GM12878 (cell line): ENCODE data around the gene SDK2. TPM values are rescaled to one million over a fixed set of nuclear protein-coding genes. Genes with fewer than 3 reads are reported as not detected.

ENCODE experiments used
- ATAC-seq: fragments of 200-7000 bp; cut with Tn5 transposase; 3 replicates; pipeline ENCODE4 v1.9.1; 2020; ENCODE audit warnings: mild to moderate bottlenecking, moderate library complexity
- BruUV-seq: library from RNA; stranded (reverse); fragments of 400-500 nt; replicated peaks from 2 replicates; lab custom pipeline; 2021; lab: Mats Ljungman, UMichigan
- CTCF ChIA-PET: fragments of 300-600 bp; sonication (Branson Sonifier 250); formaldehyde crosslinking; extraction: SDS; loops from one replicate; lab custom pipeline; 2021; ENCODE audit warnings: inconsistent platforms; lab: Yijun Ruan, JAX
- POLR2A ChIA-PET: fragments of 350-600 bp; formaldehyde crosslinking; extraction: SDS; loops from one replicate; lab custom pipeline; 2021; ENCODE audit warnings: inconsistent platforms; lab: Charles Lee
- RAD21 ChIA-PET: fragments of 300-600 bp; sonication (Branson Sonifier 250); formaldehyde crosslinking; loops from one replicate; lab custom pipeline; 2023; ENCODE audit warnings: antibody characterized with exemption; ENCODE audit not compliant: unreplicated experiment; lab: Charles Lee
- SMC1A ChIA-PET: fragments of 300-600 bp; sonication (Branson Sonifier 250); formaldehyde crosslinking; loops from one replicate; lab custom pipeline; 2023; ENCODE audit not compliant: unreplicated experiment, uncharacterized antibody; lab: Charles Lee
- DNase-seq: peaks from one replicate; pipeline ENCODE4 v3.0.0-alpha.2; 2011; ENCODE audit warnings: low read depth, low spot score
- FAIRE-seq: peaks from 3 replicates; lab custom pipeline; 2011; peaks lifted over from hg19 to GRCh38; lab: Jason Lieb, UNC
- H2AFZ ChIP-seq: 2 replicates; pipeline ENCODE4 v1.6.0; 2011; ENCODE audit warnings: low read depth, low read length, control low read depth; ENCODE audit not compliant: control insufficient read depth
- H3K27ac ChIP-seq: 2 replicates; pipeline ENCODE4 v1.5.1; 2011; ENCODE audit warnings: control low read depth; ENCODE audit not compliant: control insufficient read depth, insufficient read depth
- H3K27me3 ChIP-seq, 2 experiments: replicated peaks in 1 of 2; 2 replicates each; pipeline versions ENCODE4 v1.6.0 to v1.6.1; 2011; ENCODE audit warnings: low read length in 1 of 2; ENCODE audit not compliant: control insufficient read depth in 2 of 2, insufficient read depth in 2 of 2
- H3K36me3 ChIP-seq, 2 experiments: 2 replicates each; pipeline ENCODE4 v1.5.1; 2011; ENCODE audit warnings: low read length in 1 of 2; ENCODE audit not compliant: control insufficient read depth in 2 of 2, insufficient read depth in 2 of 2
- H3K4me1 ChIP-seq: 2 replicates; pipeline ENCODE4 v1.6.1; 2011; ENCODE audit warnings: mild to moderate bottlenecking, low read length, moderate library complexity, mixed read lengths; ENCODE audit not compliant: control insufficient read depth, insufficient read depth
- H3K4me2 ChIP-seq: 2 replicates; pipeline ENCODE4 v1.6.0; 2011; ENCODE audit warnings: control low read depth; ENCODE audit not compliant: control insufficient read depth, insufficient read depth
- H3K4me3 ChIP-seq: fragments of 200-600 bp; sonication (generic); 2 replicates; pipeline ENCODE4 v1.5.1; 2016
- H3K79me2 ChIP-seq: 2 replicates; pipeline ENCODE4 v1.6.0; 2011; ENCODE audit warnings: low read length; ENCODE audit not compliant: control insufficient read depth, insufficient read depth
- H3K9ac ChIP-seq: 2 replicates; pipeline ENCODE4 v1.8.0; 2011; ENCODE audit warnings: low read length, control low read depth, mixed read lengths; ENCODE audit not compliant: control insufficient read depth, insufficient read depth
- H3K9me3 ChIP-seq: replicated peaks from 3 replicates; pipeline ENCODE4 v1.5.1; 2011; ENCODE audit warnings: mild to moderate bottlenecking, low read length; ENCODE audit not compliant: control insufficient read depth, insufficient read depth
- H4K20me1 ChIP-seq: 2 replicates; pipeline ENCODE4 v1.6.0; 2011; ENCODE audit not compliant: control insufficient read depth, insufficient read depth
- BCL3 ChIP-seq: IDR thresholded peaks from 2 replicates; pipeline ENCODE4 v1.6.1; 2011; ENCODE audit warnings: borderline replicate concordance, low read depth, mild to moderate bottlenecking, moderate library complexity, low read length; ENCODE audit not compliant: insufficient read depth, poor library complexity, severe bottlenecking
- CBX3 ChIP-seq: fragments of 200-600 bp; sonication (generic); IDR thresholded peaks from 2 replicates; pipeline ENCODE4 v1.6.1; 2016; ENCODE audit warnings: low read depth, borderline replicate concordance
- CREM ChIP-seq: IDR thresholded peaks from 2 replicates; pipeline ENCODE4 v1.6.1; 2014; ENCODE audit warnings: antibody characterized with exemption, low read depth
- EGR1 ChIP-seq, 2 experiments: IDR thresholded peaks; 1 replicate in 1 of 2; 2 replicates in 1 of 2; pipeline ENCODE4 v1.6.1; 2011 to 2012; ENCODE audit warnings: low read depth in 2 of 2, low read length in 2 of 2, borderline replicate concordance in 1 of 2, mild to moderate bottlenecking in 1 of 2, moderate library complexity in 1 of 2
- EP300 ChIP-seq, 2 experiments: fragments of 150-350 bp in 1 of 2; IDR thresholded peaks; 2 replicates each; pipeline ENCODE4 v1.6.1; 2011 to 2012; ENCODE audit warnings: low read depth in 2 of 2, low read length in 2 of 2, borderline replicate concordance in 1 of 2, improper control_type of control experiment in 1 of 2, inconsistent platforms in 1 of 2; ENCODE audit not compliant: control insufficient read depth in 1 of 2
- NBN ChIP-seq: fragments of 450-650 bp; IDR thresholded peaks from 2 replicates; pipeline ENCODE4 v1.6.1; 2016
- PAX8 ChIP-seq: fragments of 450-650 bp; IDR thresholded peaks from 2 replicates; pipeline ENCODE4 v1.6.1; 2017; ENCODE audit warnings: mild to moderate bottlenecking, moderate library complexity
- RAD21 ChIP-seq: IDR thresholded peaks from 2 replicates; pipeline ENCODE4 v1.6.1; 2011; ENCODE audit warnings: mild to moderate bottlenecking, low read depth, low read length, moderate library complexity; ENCODE audit not compliant: insufficient read depth
- SMAD1 ChIP-seq: fragments of 450-650 bp; IDR thresholded peaks from 2 replicates; pipeline ENCODE4 v1.6.1; 2018; ENCODE audit warnings: mild to moderate bottlenecking, low read depth; ENCODE audit not compliant: partially characterized antibody
- TARDBP ChIP-seq: IDR thresholded peaks from 2 replicates; pipeline ENCODE4 v1.6.1; 2016; ENCODE audit warnings: borderline replicate concordance
- ZNF274 ChIP-seq: IDR thresholded peaks from one replicate; pipeline ENCODE4 v1.8.0; 2011; ENCODE audit not compliant: insufficient read length, insufficient read depth
- ZNF384 ChIP-seq: IDR thresholded peaks from 2 replicates; pipeline ENCODE4 v1.6.1; 2012; ENCODE audit warnings: low read depth, mild to moderate bottlenecking, low read length, improper control_type of control experiment, borderline replicate concordance
- ZNF687 ChIP-seq: fragments of 450-650 bp; IDR thresholded peaks from 2 replicates; pipeline ENCODE4 v1.6.1; 2017; ENCODE audit warnings: mild to moderate bottlenecking, moderate library complexity
- WGBS: methylation state at CpG from one replicate; pipeline ENCODE4 v1.1.6; 2016; ENCODE audit warnings: low lambda C conversion rate; ENCODE audit not compliant: insufficient replicate concordance, insufficient coverage; ENCODE audit errors: missing lambda C conversion rate; 5-methylcytosine and 5-hydroxymethylcytosine counted together
- in situ Hi-C: fragments of 300-500 bp; cut with MboI; formaldehyde crosslinking; loops from 9 replicates; pipeline ENCODE4 v1.14.3; 2018; ENCODE audit warnings: mixed read lengths
- intact Hi-C: fragments of 100-400 bp; cut with micrococcal nuclease; formaldehyde crosslinking; loops from one replicate; pipeline ENCODE4 v1.14.2; 2022; ENCODE audit not compliant: unreplicated experiment
- polyA plus RNA-seq, 11 experiments: library from polyadenylated mRNA; depleted of rRNA in 4 of 11; unstranded in 6 of 11; stranded (reverse) in 5 of 11; fragments of >200 nt; fragmentation: Nextera tagmentation in 4 of 11; fragmentation: Illumina TruSeq in 1 of 11; extraction: Ambion mirVana in 4 of 11; extraction: Trizol in 1 of 11; gene quantifications; 1 replicate in 1 of 11; 2 replicates in 10 of 11; pipeline versions ENCODE4 v1.2.1 to v1.2.3, GENCODE V29; 2011 to 2016; ENCODE audit warnings: inconsistent platforms in 2 of 11, missing spikeins in 2 of 11, low read depth in 1 of 11
- total RNA-seq, 4 experiments: library from RNA; depleted of rRNA in 3 of 4; stranded (reverse); fragments of >200 nt in 3 of 4; fragmentation: Illumina TruSeq in 1 of 4; extraction: Trizol in 1 of 4; gene quantifications; 2 replicates each; pipeline versions ENCODE4 v1.2.1 to v1.2.3, GENCODE V29; 2013 to 2021
- TF ChIP-seq, protein P1 (sequence below): IDR thresholded peaks from 2 replicates; pipeline ENCODE4 v1.6.1; 2012; ENCODE audit warnings: mild to moderate bottlenecking, low read depth, low read length

SDK2 gene
- total and polyA plus RNA-seq, 10 of the 15 experiments (the other 5 are each of a cell fraction or from before 2014, with no cell fraction given) = 0.03 to 0.08 (median 0.03) TPM; not detected in 7

DNA sequence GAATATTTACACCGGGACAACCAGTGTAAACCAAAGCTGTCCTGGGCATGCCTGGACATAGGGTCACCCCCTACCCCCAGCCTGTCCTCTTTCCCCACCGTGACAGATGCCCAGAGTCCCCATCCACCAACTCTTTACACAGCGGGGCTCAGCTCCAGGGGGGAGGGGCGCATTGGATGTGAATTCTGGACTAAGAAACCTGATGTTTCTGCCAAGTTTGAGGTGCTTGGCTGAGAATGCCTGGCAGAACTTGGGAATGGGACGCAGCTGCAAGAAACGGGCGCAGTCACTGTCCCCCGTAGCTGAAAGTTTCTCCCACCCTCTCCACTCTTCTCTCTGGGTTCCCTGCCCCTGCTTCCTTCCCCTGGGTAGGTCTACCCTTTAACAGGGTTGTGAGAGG, 264.4 kb downstream of the SDK2 start:
- no peak overlapping the region for H3K27ac ChIP-seq
- POLR2A ChIA-PET = no interaction called here
- no peak overlapping the region for H3K9ac ChIP-seq
- intact Hi-C loops = no loop called here
- no peak for FAIRE-seq
- H3K4me2 ChIP-seq = no peak overlapping the region
- no peak overlapping the region for H3K4me3 ChIP-seq
- no peak for ATAC-seq
- H4K20me1 ChIP-seq = no peaks in the 10 kb centered on the region
- DNase-seq = no peak
- H2AFZ ChIP-seq = no peak overlapping the region
- CTCF ChIA-PET = interaction anchor here (2.3 kb wide), 1 partner anchor 9 kb away, joined by 9 read pairs; no protein-coding TSS in a partner anchor
- H3K27me3 ChIP-seq = no peaks in the 10 kb centered on the region; a peak in 1 of 4 replicates
- H3K79me2 ChIP-seq = no peaks in the 10 kb centered on the region
- WGBS = 35% methylated on average over 8 of the region's 8 CpGs
- no peaks in the 10 kb centered on the region for H3K9me3 ChIP-seq
- in situ Hi-C loops = no loop called here
- RAD21 ChIA-PET = no interaction called here
- SMC1A ChIA-PET = no interaction called here
- BruUV-seq = no TSS peak
- H3K4me1 ChIP-seq = no peaks in the 10 kb centered on the region
- no peaks in the 10 kb centered on the region for H3K36me3 ChIP-seq
- TF ChIP-seq BCL3 (no peak), TARDBP (no peak), NBN (no peak), CBX3 (no peak), EP300 (IDR thresholded peaks at IDR 0.05; ENCODE audit: borderline replicate concordance in 1 of 2, control insufficient read depth in 1 of 2, low read depth in 2 of 2, low read length in 2 of 2) (no peak), EGR1 (IDR thresholded peaks at IDR 0.05; ENCODE audit: borderline replicate concordance in 1 of 2, low read depth in 2 of 2, low read length in 2 of 2) (no peak), RAD21 (no peak), ZNF274 (no peak), ZNF384 (no peak), ZNF687 (no peak), SMAD1 (no peak), CREM (no peak), PAX8 (no peak)
- TF ChIP-seq, protein P1, sequence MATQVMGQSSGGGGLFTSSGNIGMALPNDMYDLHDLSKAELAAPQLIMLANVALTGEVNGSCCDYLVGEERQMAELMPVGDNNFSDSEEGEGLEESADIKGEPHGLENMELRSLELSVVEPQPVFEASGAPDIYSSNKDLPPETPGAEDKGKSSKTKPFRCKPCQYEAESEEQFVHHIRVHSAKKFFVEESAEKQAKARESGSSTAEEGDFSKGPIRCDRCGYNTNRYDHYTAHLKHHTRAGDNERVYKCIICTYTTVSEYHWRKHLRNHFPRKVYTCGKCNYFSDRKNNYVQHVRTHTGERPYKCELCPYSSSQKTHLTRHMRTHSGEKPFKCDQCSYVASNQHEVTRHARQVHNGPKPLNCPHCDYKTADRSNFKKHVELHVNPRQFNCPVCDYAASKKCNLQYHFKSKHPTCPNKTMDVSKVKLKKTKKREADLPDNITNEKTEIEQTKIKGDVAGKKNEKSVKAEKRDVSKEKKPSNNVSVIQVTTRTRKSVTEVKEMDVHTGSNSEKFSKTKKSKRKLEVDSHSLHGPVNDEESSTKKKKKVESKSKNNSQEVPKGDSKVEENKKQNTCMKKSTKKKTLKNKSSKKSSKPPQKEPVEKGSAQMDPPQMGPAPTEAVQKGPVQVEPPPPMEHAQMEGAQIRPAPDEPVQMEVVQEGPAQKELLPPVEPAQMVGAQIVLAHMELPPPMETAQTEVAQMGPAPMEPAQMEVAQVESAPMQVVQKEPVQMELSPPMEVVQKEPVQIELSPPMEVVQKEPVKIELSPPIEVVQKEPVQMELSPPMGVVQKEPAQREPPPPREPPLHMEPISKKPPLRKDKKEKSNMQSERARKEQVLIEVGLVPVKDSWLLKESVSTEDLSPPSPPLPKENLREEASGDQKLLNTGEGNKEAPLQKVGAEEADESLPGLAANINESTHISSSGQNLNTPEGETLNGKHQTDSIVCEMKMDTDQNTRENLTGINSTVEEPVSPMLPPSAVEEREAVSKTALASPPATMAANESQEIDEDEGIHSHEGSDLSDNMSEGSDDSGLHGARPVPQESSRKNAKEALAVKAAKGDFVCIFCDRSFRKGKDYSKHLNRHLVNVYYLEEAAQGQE = no peak
